ENCODE measurements around the gene ACKR3. TPM values are rescaled to one million over a fixed set of nuclear protein-coding genes. Genes with fewer than 3 reads are reported as not detected.

ACKR3 gene
- total RNA-seq, 2 experiments from 2014 or later = 0.46 to 2.1 TPM

GRCh38 chr2:236574424-236575145 is 5.0 kb downstream of the ACKR3 start:
- CTCF ChIA-PET (ENCODE audit: unreplicated experiment) = no interaction called here
- H3K36me3 ChIP-seq (ENCODE audit: insufficient read depth, low read length) = no peaks in the 10 kb centered on the region
- H3K9me3 ChIP-seq (ENCODE audit: low read length) = no peaks in the 10 kb centered on the region
- 0 out of 2 replicates have a peak, but pooled peaks cover 6% of the 10 kb centered on the region for H3K79me2 ChIP-seq (ENCODE audit: insufficient read depth, low read depth, low read length)
- TF ChIP-seq EZH2phosphoT487 (IDR thresholded peaks at IDR 0.05; ENCODE audit: borderline replicate concordance, low read depth, low read length) = no peak
- no peak for TF ChIP-seq CTCF (conservative IDR thresholded peaks at IDR 0.05; ENCODE audit: low read length)
- H2AFZ ChIP-seq (ENCODE audit: low read length) = no peak overlapping the region
- no peak overlapping the region for H3K27ac ChIP-seq (ENCODE audit: low read depth, low read length, poor library complexity, severe bottlenecking)
- no peaks in the 10 kb centered on the region for H3K9me2 ChIP-seq (ENCODE audit: insufficient read depth, low read length)
- POLR2A ChIA-PET = no interaction called here
- peaks cover 33% of the 10 kb centered on the region for H3K4me1 ChIP-seq (ENCODE audit: insufficient read depth, low read length, poor library complexity, severe bottlenecking)
- DNase-seq (ENCODE audit: low spot score) = no peak
- no peak overlapping the region for H3K4me2 ChIP-seq (ENCODE audit: low read length)
- BruUV-seq (replicated peaks) = no TSS peak
- intact Hi-C loops (cut with micrococcal nuclease; ENCODE audit: unreplicated experiment) = no loop called here
- no peaks in the 10 kb centered on the region for H4K20me1 ChIP-seq (ENCODE audit: insufficient read depth, low read length)
- H3K4me3 ChIP-seq (ENCODE audit: low read depth, low read length, poor library complexity, severe bottlenecking) = no peak overlapping the region

- Histone ChIP-seq H3K4me3 (ENCODE audit: low read depth, low read length, poor library complexity, severe bottlenecking) (no peak overlapping the region), H2AFZ (ENCODE audit: low read length) (no peak overlapping the region), H3K4me2 (ENCODE audit: low read length) (no peak overlapping the region), H3K27ac (ENCODE audit: low read depth, low read length, poor library complexity, severe bottlenecking) (no peak overlapping the region), H3K79me2 (ENCODE audit: insufficient read depth, low read depth, low read length) (0 out of 2 replicates have a peak, but pooled peaks cover 6% of the 10 kb centered on the region), H4K20me1 (ENCODE audit: insufficient read depth, low read length) (no peaks in the 10 kb centered on the region), H3K9me2 (ENCODE audit: insufficient read depth, low read length) (no peaks in the 10 kb centered on the region), H3K36me3 (ENCODE audit: insufficient read depth, low read length) (no peaks in the 10 kb centered on the region), H3K4me1 (ENCODE audit: insufficient read depth, low read length, poor library complexity, severe bottlenecking) (peaks cover 28% of the 10 kb centered on the region), H3K9me3 (ENCODE audit: low read length) (no peaks in the 10 kb centered on the region)
- intact Hi-C loops (cut with micrococcal nuclease; ENCODE audit: unreplicated experiment) = no loop called here
- ChIA-PET POLR2A (no interaction called here), CTCF (ENCODE audit: unreplicated experiment) (interaction anchor here (0.5 kb wide), 1 partner anchor 378 kb away, joined by 3 read pairs; no protein-coding TSS in a partner anchor)
- no TSS peak for BruUV-seq (replicated peaks)
- DNase-seq (ENCODE audit: low spot score) = no peak
- TF ChIP-seq EZH2phosphoT487 (IDR thresholded peaks at IDR 0.05; ENCODE audit: borderline replicate concordance, low read depth, low read length) = no peak
- TF ChIP-seq CTCF (conservative IDR thresholded peaks at IDR 0.05; ENCODE audit: low read length) = no peak
Measured at GRCh38 chr2:236575510-236575909, 5.9 kb downstream of the ACKR3 start.

- H3K79me2 ChIP-seq (ENCODE audit: insufficient read depth, low read depth, low read length) = 0 out of 2 replicates have a peak, but pooled peaks cover 3% of the 10 kb centered on the region
- H3K4me1 ChIP-seq (ENCODE audit: insufficient read depth, low read length, poor library complexity, severe bottlenecking) = peaks cover 23% of the 10 kb centered on the region
- no peaks in the 10 kb centered on the region for H4K20me1 ChIP-seq (ENCODE audit: insufficient read depth, low read length)
- no peaks in the 10 kb centered on the region for H3K9me2 ChIP-seq (ENCODE audit: insufficient read depth, low read length)
- no peak overlapping the region for H3K27ac ChIP-seq (ENCODE audit: low read depth, low read length, poor library complexity, severe bottlenecking)
- intact Hi-C loops (cut with micrococcal nuclease; ENCODE audit: unreplicated experiment) = no loop called here
- no peak for DNase-seq (ENCODE audit: low spot score)
- no peaks in the 10 kb centered on the region; the same call in 1 of the 2 replicates for H3K36me3 ChIP-seq (ENCODE audit: insufficient read depth, low read length)
- H3K4me2 ChIP-seq (ENCODE audit: low read length) = no peak overlapping the region
- ChIA-PET POLR2A (no interaction called here), CTCF (ENCODE audit: unreplicated experiment) (interaction anchor here (0.5 kb wide), 1 partner anchor 378 kb away, joined by 3 read pairs; no protein-coding TSS in a partner anchor)
- no peaks in the 10 kb centered on the region for H3K9me3 ChIP-seq (ENCODE audit: low read length)
- no peak for TF ChIP-seq EZH2phosphoT487 (IDR thresholded peaks at IDR 0.05; ENCODE audit: borderline replicate concordance, low read depth, low read length)
- no peak for TF ChIP-seq CTCF (conservative IDR thresholded peaks at IDR 0.05; ENCODE audit: low read length)
- H3K4me3 ChIP-seq (ENCODE audit: low read depth, low read length, poor library complexity, severe bottlenecking) = no peak overlapping the region
- no TSS peak for BruUV-seq (replicated peaks)
- H2AFZ ChIP-seq (ENCODE audit: low read length) = no peak overlapping the region
Measured at GRCh38 chr2:236576087-236576486, 6.5 kb downstream of the ACKR3 start.
